Ovary (tissue), 9 donors: ENCODE measurements around the gene PALD1. TPM values are rescaled to one million over a fixed set of nuclear protein-coding genes. Genes with fewer than 3 reads are reported as not detected.

Experiments
- DNase-seq, 5 donors: peaks; one replicate each; pipeline ENCODE4 v3.0.0-alpha.2; 2019 to 2020
- H3K27ac ChIP-seq, 2 donors: fragments of 200-600 bp; one replicate each; pipeline versions ENCODE4 v1.5.1 to v1.8.0; 2019 to 2022
- H3K27me3 ChIP-seq: fragments of 200-600 bp; one replicate; pipeline ENCODE4 v1.8.0; 2022
- H3K36me3 ChIP-seq: fragments of 200-600 bp; sonication (generic); one replicate; pipeline ENCODE4 v1.5.1; 2019
- H3K4me1 ChIP-seq: one replicate; pipeline ENCODE4 v1.8.1; 2013; ENCODE audit warnings: mild to moderate bottlenecking, moderate library complexity; ENCODE audit not compliant: insufficient read depth
- H3K4me3 ChIP-seq: fragments of 200-600 bp; sonication (generic); one replicate; pipeline ENCODE4 v1.5.1; 2017
- H3K9me3 ChIP-seq, 2 donors: fragments of 200-600 bp in 1 of 2; sonication (generic) in 1 of 2; one replicate each; pipeline versions ENCODE4 v1.5.1 to v1.8.1; 2013 to 2019; ENCODE audit warnings: mild to moderate bottlenecking in 1 of 2, moderate library complexity in 1 of 2
- EP300 ChIP-seq: sonication (generic); formaldehyde crosslinking; IDR thresholded peaks from one replicate; pipeline ENCODE4 v1.6.1; 2017; ENCODE audit warnings: antibody characterized with exemption
- POLR2A ChIP-seq: fragments of 450-650 bp; IDR thresholded peaks from one replicate; pipeline ENCODE4 v1.6.1; 2017; ENCODE audit warnings: antibody characterized with exemption, mild to moderate bottlenecking, moderate library complexity
- WGBS, 3 donors: extraction: QIAGEN DNeasy Blood & Tissue Kit in 1 of 3; methylation state at CpG; one replicate each; pipeline versions ENCODE4 v1.1.5 to v1.1.7; 2013 to 2017; 5-methylcytosine and 5-hydroxymethylcytosine counted together
- intact Hi-C, 4 donors: fragments of 100-400 bp; cut with DNase I; formaldehyde crosslinking; loops; one replicate each; pipeline versions ENCODE4 v1.11.0 to v1.15.1; 2022 to 2023
- polyA plus RNA-seq, 2 donors: library from polyadenylated mRNA; stranded (reverse); fragments of 200-250 nt in 1 of 2; fragments of 350-450 nt in 1 of 2; fragmentation: Illumina TruSeq in 1 of 2; extraction: RNeasy Lipid Tissue Mini Kit (QIAGEN cat#74804) in 1 of 2; gene quantifications; one replicate each; pipeline ENCODE4 v1.2.3, GENCODE V29; 2013 to 2014
- total RNA-seq, 7 donors: library from RNA; depleted of rRNA in 2 of 7; stranded (reverse); fragments of >200 nt in 2 of 7; fragmentation: NEBNext Ultra II Directional in 3 of 7; extraction: Animal tissue kit (Norgen Biotek cat#: 25700) in 3 of 7; gene quantifications; one replicate each; pipeline versions ENCODE4 v1.1.0 to v1.2.4, GENCODE V29; 2016 to 2023
- TF ChIP-seq, protein P1 (sequence below), 3 donors: fragments of 450-650 bp in 2 of 3; fragments of 200-600 bp in 1 of 3; IDR thresholded peaks; one replicate each; pipeline versions ENCODE4 v1.5.1 to v1.8.0; 2016 to 2022; ENCODE audit warnings: antibody characterized with exemption in 3 of 3, mild to moderate bottlenecking in 1 of 3
- donor health status: DM: no; HTN: no; CAD: no; lungs with moderate emphysema.
- donor health status: DM: no; HTN: no; CAD: no.
- donor health status: Bipolar disorder and iron deficiency.
- donor health status: DM: yes; HTN: yes; CAD: no.
- donor health status: DM: no; HTN: no; CAD: no.
- donor health status: DM: yes; HTN: yes; CAD: no.

The PALD1 gene
- total and polyA plus RNA-seq, 9 donors = 2.2 to 10.5 (median 6.8) TPM

DNA sequence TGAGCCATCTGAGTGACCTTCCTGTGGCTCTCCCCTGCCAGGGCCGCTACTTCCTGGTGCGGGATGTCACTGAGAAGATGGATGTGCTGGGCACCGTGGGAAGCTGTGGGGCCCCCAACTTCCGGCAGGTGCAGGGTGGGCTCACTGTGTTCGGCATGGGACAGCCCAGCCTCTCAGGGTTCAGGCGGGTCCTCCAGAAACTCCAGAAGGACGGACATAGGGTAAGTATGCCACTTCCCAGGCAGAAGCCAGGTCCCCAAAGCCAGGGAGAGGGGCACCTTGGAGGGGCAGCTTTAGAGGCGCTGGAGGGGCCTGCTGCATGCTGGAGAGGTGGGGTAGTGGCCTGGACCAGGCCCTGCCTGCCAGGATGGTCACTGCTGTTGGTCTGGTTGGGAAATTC lies 51.3 kb downstream of the PALD1 start:
- 90 to 94% (median 92%) methylated on average over 8 of the region's 8 CpGs for WGBS, 3 donors
- H3K4me3 ChIP-seq = no peak overlapping the region
- no peaks in the 10 kb centered on the region for H3K27me3 ChIP-seq
- H3K36me3 ChIP-seq = no peaks in the 10 kb centered on the region
- H3K27ac ChIP-seq = no peak overlapping the region
- H3K4me1 ChIP-seq = no peaks in the 10 kb centered on the region
- intact Hi-C loops = loop anchor here in 1 of 4 donors (1.0 kb wide), 1 partner anchor 29 kb away; no protein-coding TSS in a partner anchor
- H3K9me3 ChIP-seq = no peaks in the 10 kb centered on the region
- DNase-seq = no peak
- TF ChIP-seq POLR2A (no peak), EP300 (no peak)
- TF ChIP-seq, protein P1, sequence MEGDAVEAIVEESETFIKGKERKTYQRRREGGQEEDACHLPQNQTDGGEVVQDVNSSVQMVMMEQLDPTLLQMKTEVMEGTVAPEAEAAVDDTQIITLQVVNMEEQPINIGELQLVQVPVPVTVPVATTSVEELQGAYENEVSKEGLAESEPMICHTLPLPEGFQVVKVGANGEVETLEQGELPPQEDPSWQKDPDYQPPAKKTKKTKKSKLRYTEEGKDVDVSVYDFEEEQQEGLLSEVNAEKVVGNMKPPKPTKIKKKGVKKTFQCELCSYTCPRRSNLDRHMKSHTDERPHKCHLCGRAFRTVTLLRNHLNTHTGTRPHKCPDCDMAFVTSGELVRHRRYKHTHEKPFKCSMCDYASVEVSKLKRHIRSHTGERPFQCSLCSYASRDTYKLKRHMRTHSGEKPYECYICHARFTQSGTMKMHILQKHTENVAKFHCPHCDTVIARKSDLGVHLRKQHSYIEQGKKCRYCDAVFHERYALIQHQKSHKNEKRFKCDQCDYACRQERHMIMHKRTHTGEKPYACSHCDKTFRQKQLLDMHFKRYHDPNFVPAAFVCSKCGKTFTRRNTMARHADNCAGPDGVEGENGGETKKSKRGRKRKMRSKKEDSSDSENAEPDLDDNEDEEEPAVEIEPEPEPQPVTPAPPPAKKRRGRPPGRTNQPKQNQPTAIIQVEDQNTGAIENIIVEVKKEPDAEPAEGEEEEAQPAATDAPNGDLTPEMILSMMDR (IDR thresholded peaks at IDR 0.05) = no peak

DNA sequence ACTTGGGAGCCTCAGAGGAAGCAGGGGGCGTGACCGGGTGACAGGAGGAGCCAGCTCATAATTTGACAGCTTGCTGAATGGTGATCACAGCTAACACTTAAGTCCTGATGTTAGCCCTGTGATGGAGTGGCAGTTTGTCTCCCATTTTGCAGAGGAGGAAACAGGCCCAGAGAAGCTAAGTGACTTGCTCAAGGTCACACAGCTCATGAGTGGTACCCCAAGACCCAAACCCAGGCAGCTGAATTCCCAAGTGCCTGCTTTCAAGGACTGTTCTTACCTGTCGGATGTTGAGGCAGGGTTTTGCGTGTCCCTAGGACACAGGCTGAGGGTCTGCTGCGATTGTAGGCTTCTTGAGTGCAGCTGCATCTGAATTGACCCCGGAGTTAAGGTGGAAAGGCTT lies 51.7 kb downstream of the PALD1 start:
- no peak overlapping the region for H3K4me3 ChIP-seq
- intact Hi-C loops = no loop called here
- H3K36me3 ChIP-seq = no peaks in the 10 kb centered on the region
- no peaks in the 10 kb centered on the region for H3K4me1 ChIP-seq
- WGBS, 3 donors = 86 to 93% (median 89%) methylated on average over 6 of the region's 6 CpGs
- no peak for DNase-seq
- H3K9me3 ChIP-seq = no peaks in the 10 kb centered on the region
- TF ChIP-seq EP300 = no peak
- TF ChIP-seq POLR2A = no peak
- TF ChIP-seq, protein P1 (IDR thresholded peaks at IDR 0.05) = no peak
- no peak overlapping the region for H3K27ac ChIP-seq
- no peaks in the 10 kb centered on the region for H3K27me3 ChIP-seq

DNA sequence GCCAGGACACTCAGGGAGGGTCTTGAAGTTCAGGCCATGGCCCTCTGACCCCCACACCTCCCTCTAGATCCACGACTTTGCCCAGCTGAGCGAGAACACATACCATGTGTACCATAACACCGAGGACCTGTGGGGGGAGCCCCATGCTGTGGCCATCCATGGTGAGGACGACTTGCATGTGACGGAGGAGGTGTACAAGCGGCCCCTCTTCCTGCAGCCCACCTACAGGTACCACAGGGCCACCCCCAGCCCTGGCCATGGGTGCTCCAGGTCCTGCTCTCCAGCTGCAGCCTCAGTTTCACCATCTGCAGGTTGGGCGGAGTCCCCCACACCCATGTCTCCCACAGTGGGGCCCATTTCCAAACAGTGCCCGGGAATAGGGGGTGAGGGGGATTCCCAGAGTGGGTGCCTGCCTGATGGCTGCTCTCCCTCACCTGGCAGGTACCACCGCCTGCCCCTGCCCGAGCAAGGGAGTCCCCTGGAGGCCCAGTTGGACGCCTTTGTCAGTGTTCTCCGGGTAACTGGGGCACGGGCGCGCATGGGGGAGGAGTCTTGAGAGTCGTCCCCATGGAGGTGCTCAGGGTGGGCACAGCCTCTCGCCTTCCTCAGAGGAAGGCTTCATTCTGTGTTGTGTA lies 54.1 kb downstream of the PALD1 start:
- Histone ChIP-seq H3K9me3 (no peaks in the 10 kb centered on the region), H3K27ac (no peak overlapping the region), H3K4me3 (no peak overlapping the region), H3K4me1 (no peaks in the 10 kb centered on the region), H3K27me3 (no peaks in the 10 kb centered on the region), H3K36me3 (no peaks in the 10 kb centered on the region)
- intact Hi-C loops = no loop called here
- TF ChIP-seq EP300 (no peak), POLR2A (no peak)
- TF ChIP-seq, protein P1 (IDR thresholded peaks at IDR 0.05) = no peak
- no peak for DNase-seq
- WGBS, 3 donors = 89 to 94% (median 90%) methylated on average over 12 to 17 of the region's 17 CpGs

- H3K9me3 ChIP-seq = no peaks in the 10 kb centered on the region
- H3K4me3 ChIP-seq = no peak overlapping the region
- 83 to 94% (median 87%) methylated on average over 5 of the region's 5 CpGs for WGBS, 3 donors
- intact Hi-C loops = no loop called here
- no peak overlapping the region for H3K27ac ChIP-seq
- no peaks in the 10 kb centered on the region for H3K36me3 ChIP-seq
- no peaks in the 10 kb centered on the region for H3K4me1 ChIP-seq
- no peak for DNase-seq
- no peaks in the 10 kb centered on the region for H3K27me3 ChIP-seq
- no peak for TF ChIP-seq EP300
- TF ChIP-seq POLR2A = no peak
- TF ChIP-seq, protein P1 (IDR thresholded peaks at IDR 0.05) = no peak
Observed at GRCh38 chr10:70533189-70533558, 54.6 kb downstream of the PALD1 start.
